K562 (cell line): ENCODE measurements around the gene CLEC4F. TPM values are rescaled to one million over a fixed set of nuclear protein-coding genes. Genes with fewer than 3 reads are reported as not detected.

Experiments used
- ATF7 ChIP-seq: fragments of 450-650 bp; IDR thresholded peaks from 2 replicates; pipeline ENCODE4 v1.7.1; 2014; ENCODE audit warnings: mild to moderate bottlenecking, moderate library complexity
- C11orf30 ChIP-seq: fragments of 450-650 bp; IDR thresholded peaks from 2 replicates; pipeline ENCODE4 v1.6.1; 2016; ENCODE audit warnings: low read depth, mild to moderate bottlenecking
- CCNT2 ChIP-seq: IDR thresholded peaks from 2 replicates; pipeline ENCODE4 v1.6.1; 2011; ENCODE audit warnings: borderline replicate concordance, low read depth, mild to moderate bottlenecking, moderate library complexity, mixed read lengths, low read length; ENCODE audit not compliant: insufficient read length; ENCODE audit errors: extremely low read depth
- CSDE1 ChIP-seq, 2 experiments: fragments of 450-650 bp; IDR thresholded peaks; 2 replicates each; pipeline ENCODE4 v1.6.1; 2016; ENCODE audit warnings: mild to moderate bottlenecking in 1 of 2
- FUS ChIP-seq: fragments of 200-400 bp; formaldehyde crosslinking; optimal IDR thresholded peaks from 2 replicates; pipeline ENCODE3; 2017; ENCODE audit warnings: low read depth, low read length
- HDAC1 ChIP-seq, 2 experiments: fragments of 450-650 bp; IDR thresholded peaks; 2 replicates each; pipeline ENCODE4 v1.6.1; 2016 to 2017; ENCODE audit warnings: inconsistent platforms in 1 of 2, mild to moderate bottlenecking in 1 of 2, moderate library complexity in 1 of 2
- HDAC6 ChIP-seq: IDR thresholded peaks from 2 replicates; pipeline ENCODE4 v1.6.1; 2012; ENCODE audit warnings: low read depth, mild to moderate bottlenecking, control low read depth, inconsistent platforms, low read length, moderate library complexity
- HNRNPL ChIP-seq: fragments of 200-400 bp; formaldehyde crosslinking; IDR thresholded peaks from 2 replicates; pipeline ENCODE4 v1.6.1; 2017; ENCODE audit warnings: low read depth, mild to moderate bottlenecking, low read length
- IRF1 ChIP-seq: sonication (generic); formaldehyde crosslinking; IDR thresholded peaks from 2 replicates; pipeline ENCODE4 v1.8.0; 2022; ENCODE audit warnings: missing genetic modification reagents, mild to moderate bottlenecking, borderline replicate concordance
- MAFF ChIP-seq: IDR thresholded peaks from 2 replicates; pipeline ENCODE4 v1.6.1; 2012; ENCODE audit warnings: low read length, improper control_type of control experiment
- MEIS2 ChIP-seq: fragments of 450-650 bp; IDR thresholded peaks from 2 replicates; pipeline ENCODE4 v1.6.1; 2014; ENCODE audit warnings: mild to moderate bottlenecking; ENCODE audit not compliant: partially characterized antibody
- MITF ChIP-seq: IDR thresholded peaks from 2 replicates; pipeline ENCODE4 v1.6.1; 2014; ENCODE audit warnings: antibody characterized with exemption
- NFE2 ChIP-seq: IDR thresholded peaks from 2 replicates; pipeline ENCODE4 v1.6.1; 2014; ENCODE audit warnings: antibody characterized with exemption, low read depth
- ZBTB40 ChIP-seq, 2 experiments: fragments of 450-650 bp in 1 of 2; sonication (generic) in 1 of 2; formaldehyde crosslinking in 1 of 2; IDR thresholded peaks; 2 replicates each; pipeline versions ENCODE4 v1.7.1 to v1.9.0; 2016 to 2022; ENCODE audit warnings: inconsistent platforms in 1 of 2, mild to moderate bottlenecking in 1 of 2, missing genetic modification reagents in 1 of 2
- ZKSCAN1 ChIP-seq: fragments of 150-350 bp; IDR thresholded peaks from 2 replicates; pipeline ENCODE4 v1.6.1; 2016; ENCODE audit warnings: low read depth, low read length
- ZNF175 ChIP-seq: fragments of 200-800 bp; sonication (Bioruptor generic); IDR thresholded peaks from 2 replicates; pipeline ENCODE4 v1.6.1; 2016; ENCODE audit warnings: low read depth, mild to moderate bottlenecking, missing genetic modification characterization, missing compliant biosample characterization
- ZNF239 ChIP-seq: fragments of 250-450 bp; sonication (Bioruptor Pico); IDR thresholded peaks from 2 replicates; pipeline ENCODE4 v1.4.0; 2020; ENCODE audit warnings: mild to moderate bottlenecking
- ZNF589 ChIP-seq: fragments of 200-800 bp; sonication (Bioruptor generic); IDR thresholded peaks from 2 replicates; pipeline ENCODE4 v1.6.1; 2016; ENCODE audit warnings: low read depth, missing genetic modification characterization, missing compliant biosample characterization
- ZNF668 ChIP-seq: fragments of 250-450 bp; sonication (Bioruptor Pico); IDR thresholded peaks from 2 replicates; pipeline ENCODE4 v1.8.0; 2022; ENCODE audit warnings: mild to moderate bottlenecking, inconsistent platforms
- polyA plus RNA-seq, 8 experiments: library from polyadenylated mRNA; depleted of rRNA in 4 of 8; stranded (reverse) in 5 of 8; unstranded in 3 of 8; fragments of >200 nt; fragmentation: Nextera tagmentation in 2 of 8; fragmentation: Illumina TruSeq in 1 of 8; extraction: Ambion mirVana in 2 of 8; extraction: Trizol in 1 of 8; gene quantifications; 2 replicates each; pipeline versions ENCODE4 v1.2.1 to v1.2.3, GENCODE V29; 2011 to 2014; ENCODE audit warnings: inconsistent platforms in 1 of 8, missing spikeins in 1 of 8
- total RNA-seq, 7 experiments: library from RNA; depleted of rRNA in 6 of 7; stranded (reverse); fragments of >200 nt in 6 of 7; fragmentation: Illumina TruSeq in 2 of 7; extraction: Trizol in 2 of 7; gene quantifications; 2 replicates each; pipeline versions ENCODE4 v1.2.1 to v1.2.3, GENCODE V29; 2011 to 2021; ENCODE audit warnings: low replicate concordance in 1 of 7

The CLEC4F gene
- total and polyA plus RNA-seq, 9 of the 15 experiments (the other 6 are each of a cell fraction or from before 2014, with no cell fraction given) = not detected

GRCh38 chr2:70868970-70869369 lies 48.6 kb upstream of the CLEC4F start (continued):
- no peak for TF ChIP-seq ZBTB40 (IDR thresholded peaks at IDR 0.05)
- TF ChIP-seq ZBTB40 (CRISPR knock-in tag; IDR thresholded peaks at IDR 0.05) = no peak
- TF ChIP-seq CCNT2 = no peak
- no peak for TF ChIP-seq FUS
- no peak for TF ChIP-seq ZNF239
- TF ChIP-seq ZNF175 (CRISPR knock-in tag) = no peak
- no peak for TF ChIP-seq HNRNPL
- TF ChIP-seq MAFF = peak; percentile 98
- no peak for TF ChIP-seq IRF1 (CRISPR knock-in tag)
- TF ChIP-seq MITF = no peak
- no peak for TF ChIP-seq HDAC1 (IDR thresholded peaks at IDR 0.05)
- TF ChIP-seq ATF7 = no peak
- TF ChIP-seq ZKSCAN1 = no peak
- TF ChIP-seq MEIS2 = no peak
- TF ChIP-seq NFE2 = peak; percentile 92
- no peak for TF ChIP-seq ZNF668 (CRISPR knock-in tag)
- TF ChIP-seq CSDE1 (IDR thresholded peaks at IDR 0.05) = no peak
- TF ChIP-seq C11orf30 = peak; percentile 97
- no peak for TF ChIP-seq HDAC6
- TF ChIP-seq ZNF589 (CRISPR knock-in tag) = no peak
